BJ (cell line): Measurements from ENCODE around the gene PDIA5. TPM values are rescaled to one million over a fixed set of nuclear protein-coding genes. Genes with fewer than 3 reads are reported as not detected.

Experiments
- CTCF ChIA-PET: fragments of 350-600 bp; formaldehyde crosslinking; extraction: SDS; loops from one replicate; lab custom pipeline; 2021; ENCODE audit warnings: antibody characterized with exemption, inconsistent platforms; lab: Yijun Ruan, JAX
- POLR2A ChIA-PET: fragments of 300-600 bp; sonication (Branson Sonifier 250); formaldehyde crosslinking; extraction: SDS; loops from one replicate; lab custom pipeline; 2021; ENCODE audit warnings: antibody characterized with exemption; lab: Charles Lee
- DNase-seq: peaks from one replicate; pipeline ENCODE4 v3.0.0-alpha.2; 2011; ENCODE audit warnings: low read depth
- H3K27me3 ChIP-seq: 2 replicates; pipeline ENCODE4 v1.6.0; 2011; ENCODE audit warnings: low read length; ENCODE audit not compliant: control insufficient read depth, insufficient read depth
- H3K36me3 ChIP-seq: 2 replicates; pipeline ENCODE4 v1.5.1; 2011; ENCODE audit warnings: low read length; ENCODE audit not compliant: control insufficient read depth, insufficient read depth
- H3K4me3 ChIP-seq: 2 replicates; pipeline ENCODE4 v1.5.1; 2011; ENCODE audit warnings: low read depth, mild to moderate bottlenecking, control low read depth, low read length
- polyA plus RNA-seq: library from polyadenylated mRNA; depleted of rRNA; stranded (reverse); fragments of >200 nt; gene quantifications from 2 replicates; pipeline ENCODE4 v1.2.3, GENCODE V29; 2011
- TF ChIP-seq, protein P1 (sequence below): IDR thresholded peaks from 2 replicates; pipeline ENCODE4 v1.5.1; 2011; ENCODE audit warnings: low read depth, mild to moderate bottlenecking, control low read depth, inconsistent platforms, low read length, moderate library complexity; ENCODE audit not compliant: insufficient read depth

The PDIA5 gene
- polyA plus RNA-seq, 1 experiment, result 47.3 TPM

DNA sequence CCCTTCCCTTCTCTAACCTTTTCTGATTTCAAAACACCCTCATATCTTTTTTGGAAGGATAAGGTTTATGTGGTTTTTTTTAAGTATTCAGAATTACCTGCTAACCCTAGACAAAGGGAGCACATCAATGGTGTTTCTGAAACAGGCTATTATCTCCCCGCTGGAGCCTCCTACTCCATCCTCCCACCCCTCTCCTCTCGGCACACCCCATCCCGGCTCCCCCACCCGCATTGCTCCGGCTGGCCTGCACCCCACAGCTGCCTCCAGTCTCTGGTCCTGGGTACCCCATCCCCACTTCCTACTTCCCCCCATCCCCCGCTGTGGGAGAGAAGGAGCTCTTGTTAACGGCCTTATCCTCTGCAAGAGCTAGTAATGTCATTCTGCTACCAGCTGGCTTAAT, 59.2 kb downstream of the PDIA5 start:
- DNase-seq, result no peak
- TF ChIP-seq, protein P1, sequence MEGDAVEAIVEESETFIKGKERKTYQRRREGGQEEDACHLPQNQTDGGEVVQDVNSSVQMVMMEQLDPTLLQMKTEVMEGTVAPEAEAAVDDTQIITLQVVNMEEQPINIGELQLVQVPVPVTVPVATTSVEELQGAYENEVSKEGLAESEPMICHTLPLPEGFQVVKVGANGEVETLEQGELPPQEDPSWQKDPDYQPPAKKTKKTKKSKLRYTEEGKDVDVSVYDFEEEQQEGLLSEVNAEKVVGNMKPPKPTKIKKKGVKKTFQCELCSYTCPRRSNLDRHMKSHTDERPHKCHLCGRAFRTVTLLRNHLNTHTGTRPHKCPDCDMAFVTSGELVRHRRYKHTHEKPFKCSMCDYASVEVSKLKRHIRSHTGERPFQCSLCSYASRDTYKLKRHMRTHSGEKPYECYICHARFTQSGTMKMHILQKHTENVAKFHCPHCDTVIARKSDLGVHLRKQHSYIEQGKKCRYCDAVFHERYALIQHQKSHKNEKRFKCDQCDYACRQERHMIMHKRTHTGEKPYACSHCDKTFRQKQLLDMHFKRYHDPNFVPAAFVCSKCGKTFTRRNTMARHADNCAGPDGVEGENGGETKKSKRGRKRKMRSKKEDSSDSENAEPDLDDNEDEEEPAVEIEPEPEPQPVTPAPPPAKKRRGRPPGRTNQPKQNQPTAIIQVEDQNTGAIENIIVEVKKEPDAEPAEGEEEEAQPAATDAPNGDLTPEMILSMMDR, result no peak
- H3K27me3 ChIP-seq, result no peaks in the 10 kb centered on the region
- peaks cover 16% of the 10 kb centered on the region for H3K36me3 ChIP-seq
- H3K4me3 ChIP-seq, result no peak overlapping the region
- ChIA-PET CTCF (interaction anchor here (2.7 kb wide), 1 partner anchor 12 kb away, joined by 7 read pairs; no protein-coding TSS in a partner anchor), POLR2A (no interaction called here)

DNA sequence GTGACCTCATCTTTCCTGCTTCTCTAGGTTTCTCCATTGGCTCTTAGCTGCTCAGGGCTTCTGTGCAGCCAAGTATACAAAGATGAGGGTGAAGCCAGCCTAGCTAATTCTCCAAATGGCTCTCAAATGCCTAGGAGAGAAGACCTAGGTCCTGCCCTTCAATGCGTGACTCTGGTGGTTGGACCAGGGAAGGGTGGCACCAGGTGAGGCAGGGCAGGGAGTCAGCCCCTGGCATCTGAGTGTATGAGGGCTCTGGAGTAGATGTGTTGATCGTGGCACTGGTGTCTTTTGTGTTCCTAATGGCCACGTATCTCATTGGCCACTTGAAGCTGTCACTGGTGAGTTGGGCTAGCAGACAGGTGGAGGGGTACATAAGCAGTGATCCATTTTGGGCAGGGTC, 59.8 kb downstream of the PDIA5 start:
- TF ChIP-seq, protein P1, result no peak
- ChIA-PET POLR2A (no interaction called here), CTCF (interaction anchor here (2.7 kb wide), 1 partner anchor 11 kb away, joined by 7 read pairs; no protein-coding TSS in a partner anchor)
- no peaks in the 10 kb centered on the region for H3K27me3 ChIP-seq
- peaks cover 16% of the 10 kb centered on the region for H3K36me3 ChIP-seq
- no peak overlapping the region for H3K4me3 ChIP-seq
- DNase-seq, result no peak

DNA sequence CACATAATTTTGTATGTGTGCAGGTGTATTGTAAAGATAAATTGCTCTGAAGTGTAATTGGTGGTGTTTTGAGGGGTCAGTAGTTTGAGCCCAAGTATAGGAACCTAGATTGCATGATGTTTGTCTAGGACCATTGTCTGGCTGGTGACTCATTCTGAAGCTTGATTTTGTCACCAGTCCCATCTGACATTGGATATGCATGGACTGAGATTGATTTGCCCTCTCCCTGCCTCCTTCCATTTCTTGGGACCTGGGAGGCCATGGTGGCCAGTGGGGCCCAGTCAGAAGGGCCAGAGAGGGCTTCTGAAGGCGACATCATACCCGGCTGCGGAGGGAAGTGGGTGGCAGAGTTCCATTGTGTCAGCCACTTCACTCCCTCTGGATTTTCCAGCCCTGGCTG, 62.3 kb downstream of the PDIA5 start:
- POLR2A ChIA-PET, result no interaction called here
- CTCF ChIA-PET, result no interaction called here

DNA sequence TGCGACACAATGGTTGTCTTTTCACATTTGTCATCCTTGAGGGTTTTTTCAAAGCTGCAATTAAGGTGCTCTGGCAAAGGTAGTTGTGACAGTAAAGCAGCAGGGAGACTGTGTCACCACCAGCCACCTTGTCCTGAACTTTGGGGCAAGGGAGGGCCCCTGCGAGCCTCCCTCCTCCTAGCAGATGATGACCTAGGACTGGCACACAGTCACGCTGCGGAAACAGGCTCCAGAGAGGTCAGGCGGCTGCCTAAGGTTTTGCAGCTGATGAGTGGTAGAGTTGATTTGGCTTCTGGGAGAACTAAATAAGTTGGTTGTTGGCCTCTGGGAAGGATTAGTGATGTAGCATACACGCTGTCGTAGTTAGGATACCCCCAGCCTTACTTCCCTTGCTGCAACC, 62.7 kb downstream of the PDIA5 start:
- Histone ChIP-seq H3K27me3 (no peaks in the 10 kb centered on the region), H3K36me3 (peaks cover 16% of the 10 kb centered on the region), H3K4me3 (no peak overlapping the region)
- ChIA-PET CTCF (interaction anchor here (0.7 kb wide), 1 partner anchor 9 kb away, joined by 3 read pairs; no protein-coding TSS in a partner anchor), POLR2A (no interaction called here)
- TF ChIP-seq, protein P1, result no peak
- no peak for DNase-seq

More for the DNA sequence above, 62.3 kb downstream of the PDIA5 start:
- no peak for DNase-seq
- TF ChIP-seq, protein P1, result no peak
- Histone ChIP-seq H3K27me3 (no peaks in the 10 kb centered on the region), H3K36me3 (peaks cover 16% of the 10 kb centered on the region), H3K4me3 (no peak overlapping the region)

DNA sequence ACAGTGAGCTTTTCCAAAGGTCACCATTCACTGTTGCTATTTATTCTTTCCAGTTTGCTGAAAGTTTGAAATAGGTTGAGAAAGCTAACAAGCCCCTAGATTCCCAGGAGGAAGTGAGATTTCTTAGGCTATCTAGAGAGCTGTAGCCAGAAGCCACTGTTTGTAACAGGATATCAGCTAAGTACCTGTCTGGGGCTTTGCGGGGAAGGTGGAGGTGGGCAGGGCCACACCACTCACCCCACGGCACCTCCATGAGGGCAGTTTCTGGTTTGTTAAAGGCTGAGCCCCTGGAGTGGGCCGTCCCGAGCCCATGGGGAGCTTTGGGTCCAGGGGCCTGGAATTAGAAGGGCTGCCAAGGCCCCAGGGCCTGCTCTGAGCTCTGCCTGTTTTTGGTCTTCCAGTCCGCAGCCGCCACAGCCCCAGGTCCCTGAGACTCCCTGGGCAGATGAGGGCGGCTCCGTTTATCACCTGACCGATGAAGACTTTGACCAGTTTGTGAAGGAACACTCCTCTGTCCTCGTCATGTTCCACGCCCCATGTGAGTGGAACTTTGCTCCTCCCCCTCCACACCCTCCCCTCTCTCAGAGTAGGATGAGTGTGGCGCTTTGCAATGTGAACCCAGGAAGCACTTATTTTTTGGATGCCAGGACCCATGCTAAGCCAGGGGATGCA, 63.4 kb downstream of the PDIA5 start:
- Histone ChIP-seq H3K36me3 (peaks cover 16% of the 10 kb centered on the region), H3K4me3 (no peak overlapping the region), H3K27me3 (no peaks in the 10 kb centered on the region)
- TF ChIP-seq, protein P1, result no peak
- no peak for DNase-seq
- POLR2A ChIA-PET, result no interaction called here
- CTCF ChIA-PET, result interaction anchor here (0.7 kb wide), 1 partner anchor 8 kb away, joined by 3 read pairs; no protein-coding TSS in a partner anchor
